ENCODE data around the gene C6orf15.

Gene C6orf15

DNA sequence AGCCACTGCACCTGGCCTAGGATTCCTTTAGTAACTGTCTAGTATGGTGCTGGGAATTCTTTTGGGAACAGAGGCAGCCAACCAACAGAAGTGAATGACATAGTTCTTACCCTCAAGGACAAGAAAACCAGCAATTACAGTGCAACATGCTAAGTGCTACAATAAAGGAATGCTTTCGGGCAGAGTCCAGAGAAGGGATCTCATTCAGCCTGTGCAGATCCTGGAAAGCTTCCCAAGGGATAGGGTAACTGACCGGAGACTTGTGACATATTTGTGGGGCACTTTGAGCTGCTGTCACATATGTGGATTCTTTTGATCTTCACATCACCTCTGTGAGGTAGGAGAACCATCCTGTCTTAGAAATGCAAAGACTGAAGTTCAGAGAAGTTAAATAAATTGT is 46.8 kb downstream of the C6orf15 start:
- no peak for DNase-seq

DNA sequence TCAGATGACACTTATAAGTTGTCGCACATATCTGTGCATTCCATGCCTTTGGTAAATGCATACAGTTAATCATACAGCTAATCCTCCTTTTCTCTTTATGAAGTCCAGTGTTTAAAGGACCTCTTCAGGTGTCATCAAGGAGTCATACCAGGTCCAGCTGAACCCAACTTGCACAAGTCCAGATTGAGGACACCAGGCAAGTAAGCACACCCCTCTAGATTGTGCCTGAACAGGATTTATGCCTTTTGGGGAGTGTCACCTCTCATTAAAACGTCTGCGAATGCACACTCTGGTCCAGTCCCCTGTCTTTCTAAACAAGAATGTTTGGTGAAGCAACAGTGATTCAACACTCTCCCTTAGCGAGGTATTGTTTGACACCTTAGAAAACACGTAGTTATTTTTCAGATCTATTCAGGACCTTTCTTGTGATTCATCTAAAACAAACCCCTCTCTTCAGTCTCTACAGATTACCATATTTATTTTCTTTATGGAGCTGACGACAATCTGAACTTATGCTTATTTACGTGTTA is 48.4 kb downstream of the C6orf15 start:
- DNase-seq = no peak

All from stimulated activated CD8-positive, alpha-beta memory T cell treated with anti-CD3 and anti-CD28 coated beads, Interleukin-4, amount 100 ng/mL, for 48 hours (primary cell).